Measurements from ENCODE around the gene ZNF771. TPM values are rescaled to one million over a fixed set of nuclear protein-coding genes. Genes with fewer than 3 reads are reported as not detected.
"Not testable (repeated sequence)": the region's sequence is repeated elsewhere in the genome, so short reads cannot be mapped to it uniquely, and the experiment has no call there.

Gene ZNF771
- polyA plus RNA-seq, 1 donor (not counting 4 experiments of a cell fraction or from before 2014, with no cell fraction given): 4.0 TPM

DNA sequence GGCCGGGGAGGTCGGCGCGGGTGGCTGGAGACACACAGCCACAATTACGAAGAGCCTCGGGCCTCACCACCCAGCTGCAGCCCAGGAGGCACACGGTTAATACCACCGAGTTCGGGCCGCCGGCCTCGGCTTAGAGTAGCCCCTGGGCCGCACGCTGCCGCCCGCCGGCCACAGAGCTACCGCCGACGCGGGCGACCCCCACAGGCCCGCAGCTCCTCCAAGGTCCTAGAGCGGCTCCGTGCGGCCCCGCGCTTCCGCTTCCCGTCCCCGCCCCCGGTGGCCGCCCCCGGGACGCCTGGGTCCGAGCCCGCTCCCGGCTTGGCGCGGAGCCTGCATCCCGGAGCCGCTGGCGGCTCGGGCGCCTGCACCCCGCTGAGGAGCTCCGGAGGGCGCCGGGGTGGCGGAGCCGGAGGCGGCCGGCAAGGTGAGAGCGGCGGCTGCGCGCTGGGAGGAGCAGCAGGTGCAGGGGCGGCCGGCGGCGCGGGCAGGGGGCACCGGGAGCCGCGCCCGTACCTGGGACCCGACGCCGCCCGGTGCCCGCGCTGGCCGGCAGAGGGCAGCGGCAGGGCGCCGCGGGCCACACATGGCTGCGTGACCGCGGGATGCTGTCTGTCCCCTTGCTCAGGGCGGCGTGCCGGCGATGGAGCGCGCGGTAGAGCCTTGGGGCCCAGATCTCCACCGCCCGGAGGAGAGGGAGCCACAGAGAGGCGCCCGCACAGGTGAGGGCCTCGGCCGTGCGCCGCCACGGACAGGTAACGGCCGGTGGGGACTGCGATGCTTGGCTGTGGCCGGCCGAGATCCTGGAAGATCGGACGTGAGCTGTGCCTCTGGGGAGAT lies 12.0 kb upstream of the ZNF771 start, which contains the start of gene ZNF48:
Gene ZNF48 (plus strand): TSS at position 266 of the 837 bp plus-strand sequence. CDS start 375 bp downstream, at position 641.
- Histone ChIP-seq H2AFZ (ENCODE audit: control insufficient read depth, low read length) (peak within 1 kb of the TSS; percentile 71), H3K9me3 (ENCODE audit: control insufficient read depth, low read depth, low read length) (no peaks in the 10 kb centered on the region), H3K4me1 (ENCODE audit: control insufficient read depth, extremely low read depth, insufficient read depth, low read length) (peaks cover 12% of the 10 kb centered on the region), H3K4me3 (ENCODE audit: control insufficient read depth in 2 of 3, extremely low read depth in 1 of 3, insufficient read depth in 2 of 3, low read depth in 1 of 3, low read length in 3 of 3) (peak within 1 kb of the TSS; percentile 74 to 84 (median 78)), H4K20me1 (ENCODE audit: control insufficient read depth, extremely low read depth, insufficient read depth, low read length) (no peaks in the 10 kb centered on the region), H3K79me2 (ENCODE audit: control insufficient read depth, insufficient read depth, low read length) (peaks cover 4% of the 10 kb centered on the region), H3K27ac (ENCODE audit: control insufficient read depth, insufficient read depth, low read length) (peak within 1 kb of the TSS; percentile 17), H3K9me1 (ENCODE audit: control insufficient read depth, extremely low read depth, insufficient read depth, low read length) (no peaks in the 10 kb centered on the region), H3K36me3 (ENCODE audit: control insufficient read depth in 2 of 2, extremely low read depth in 1 of 2, insufficient read depth in 2 of 2, low read length in 2 of 2) (peaks cover 0 to 3% of the 10 kb centered on the region in 2 experiments), H3K9ac (ENCODE audit: control insufficient read depth, extremely low read depth, insufficient read depth, low read length) (peak within 1 kb of the TSS; percentile 67), H3K27me3 (ENCODE audit: control insufficient read depth, extremely low read depth, insufficient read depth, low read length) (no peaks in the 10 kb centered on the region), H3K4me2 (ENCODE audit: control insufficient read depth, extremely low read depth, insufficient read depth, low read depth, low read length) (peak within 1 kb of the TSS; percentile 84)
- dilution Hi-C loops (cut with MboI; ENCODE audit: extremely low pct_ligation_motif_present, low sequenced_read_pairs): no loop called here
- FAIRE-seq (no peak), DNase-seq (ENCODE audit: low read depth, low spot score) (no peak)
- TF ChIP-seq, protein P1, sequence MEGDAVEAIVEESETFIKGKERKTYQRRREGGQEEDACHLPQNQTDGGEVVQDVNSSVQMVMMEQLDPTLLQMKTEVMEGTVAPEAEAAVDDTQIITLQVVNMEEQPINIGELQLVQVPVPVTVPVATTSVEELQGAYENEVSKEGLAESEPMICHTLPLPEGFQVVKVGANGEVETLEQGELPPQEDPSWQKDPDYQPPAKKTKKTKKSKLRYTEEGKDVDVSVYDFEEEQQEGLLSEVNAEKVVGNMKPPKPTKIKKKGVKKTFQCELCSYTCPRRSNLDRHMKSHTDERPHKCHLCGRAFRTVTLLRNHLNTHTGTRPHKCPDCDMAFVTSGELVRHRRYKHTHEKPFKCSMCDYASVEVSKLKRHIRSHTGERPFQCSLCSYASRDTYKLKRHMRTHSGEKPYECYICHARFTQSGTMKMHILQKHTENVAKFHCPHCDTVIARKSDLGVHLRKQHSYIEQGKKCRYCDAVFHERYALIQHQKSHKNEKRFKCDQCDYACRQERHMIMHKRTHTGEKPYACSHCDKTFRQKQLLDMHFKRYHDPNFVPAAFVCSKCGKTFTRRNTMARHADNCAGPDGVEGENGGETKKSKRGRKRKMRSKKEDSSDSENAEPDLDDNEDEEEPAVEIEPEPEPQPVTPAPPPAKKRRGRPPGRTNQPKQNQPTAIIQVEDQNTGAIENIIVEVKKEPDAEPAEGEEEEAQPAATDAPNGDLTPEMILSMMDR (optimal IDR thresholded peaks at IDR 0.05 in 1 of 3, IDR thresholded peaks at IDR 0.05 in 1 of 3, conservative IDR thresholded peaks at IDR 0.05 in 1 of 3; ENCODE audit: extremely low read depth in 1 of 3, insufficient read depth in 2 of 3, low read length in 3 of 3): peak in 2 of 3 experiments; percentile 19 to 62
- no peak for TF ChIP-seq EZH2 (IDR thresholded peaks at IDR 0.05; ENCODE audit: low read length)

DNA sequence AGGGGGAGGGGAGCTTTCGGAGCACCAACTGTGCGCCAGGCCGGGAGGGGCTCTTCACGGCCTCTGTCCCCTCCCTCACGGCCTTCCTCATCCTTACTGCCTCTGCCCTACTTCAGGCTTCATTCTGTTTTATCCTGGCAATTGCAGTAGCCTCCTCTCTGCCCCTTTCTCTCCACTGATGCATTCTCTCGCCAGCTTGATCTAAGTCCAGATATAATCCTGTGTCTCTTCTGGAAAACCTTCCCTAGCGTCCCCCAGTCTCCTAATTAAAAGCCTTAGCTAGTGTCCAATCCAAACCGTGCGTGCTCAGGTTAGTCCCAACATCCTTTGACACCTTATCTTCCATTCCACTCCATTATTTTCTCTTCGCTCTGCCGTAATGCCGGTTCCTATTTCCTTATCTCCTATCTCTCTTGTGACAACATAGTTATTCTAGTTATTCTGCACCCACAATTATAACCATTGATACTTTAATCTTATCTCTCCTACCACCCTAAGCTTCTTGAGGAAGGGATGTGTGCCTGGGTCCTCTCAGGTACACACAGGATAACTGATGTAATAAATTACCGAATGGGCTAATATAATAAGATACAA lies 11.3 kb upstream of the ZNF771 start:
- no peak for FAIRE-seq
- Histone ChIP-seq H3K9me1 (ENCODE audit: control insufficient read depth, extremely low read depth, insufficient read depth, low read length) (no peaks in the 10 kb centered on the region), H3K27ac (ENCODE audit: control insufficient read depth, insufficient read depth, low read length) (peak overlapping the region; percentile 17), H3K36me3 (ENCODE audit: control insufficient read depth in 2 of 2, extremely low read depth in 1 of 2, insufficient read depth in 2 of 2, low read length in 2 of 2) (peaks cover 0 to 3% of the 10 kb centered on the region in 2 experiments), H3K4me3 (ENCODE audit: control insufficient read depth in 2 of 3, extremely low read depth in 1 of 3, insufficient read depth in 2 of 3, low read depth in 1 of 3, low read length in 3 of 3) (peak overlapping the region; percentile 74 to 84 (median 78)), H3K79me2 (ENCODE audit: control insufficient read depth, insufficient read depth, low read length) (peaks cover 4% of the 10 kb centered on the region), H4K20me1 (ENCODE audit: control insufficient read depth, extremely low read depth, insufficient read depth, low read length) (no peaks in the 10 kb centered on the region), H3K9ac (ENCODE audit: control insufficient read depth, extremely low read depth, insufficient read depth, low read length) (peak overlapping the region; percentile 67), H3K27me3 (ENCODE audit: control insufficient read depth, extremely low read depth, insufficient read depth, low read length) (no peaks in the 10 kb centered on the region), H3K9me3 (ENCODE audit: control insufficient read depth, low read depth, low read length) (no peaks in the 10 kb centered on the region), H3K4me2 (ENCODE audit: control insufficient read depth, extremely low read depth, insufficient read depth, low read depth, low read length) (peak overlapping the region; percentile 84), H2AFZ (ENCODE audit: control insufficient read depth, low read length) (peak overlapping the region; percentile 64), H3K4me1 (ENCODE audit: control insufficient read depth, extremely low read depth, insufficient read depth, low read length) (peaks cover 12% of the 10 kb centered on the region)
- dilution Hi-C loops (cut with MboI; ENCODE audit: extremely low pct_ligation_motif_present, low sequenced_read_pairs): no loop called here
- DNase-seq (ENCODE audit: low read depth, low spot score): no peak
- TF ChIP-seq EZH2 (IDR thresholded peaks at IDR 0.05; ENCODE audit: low read length): no peak

DNA sequence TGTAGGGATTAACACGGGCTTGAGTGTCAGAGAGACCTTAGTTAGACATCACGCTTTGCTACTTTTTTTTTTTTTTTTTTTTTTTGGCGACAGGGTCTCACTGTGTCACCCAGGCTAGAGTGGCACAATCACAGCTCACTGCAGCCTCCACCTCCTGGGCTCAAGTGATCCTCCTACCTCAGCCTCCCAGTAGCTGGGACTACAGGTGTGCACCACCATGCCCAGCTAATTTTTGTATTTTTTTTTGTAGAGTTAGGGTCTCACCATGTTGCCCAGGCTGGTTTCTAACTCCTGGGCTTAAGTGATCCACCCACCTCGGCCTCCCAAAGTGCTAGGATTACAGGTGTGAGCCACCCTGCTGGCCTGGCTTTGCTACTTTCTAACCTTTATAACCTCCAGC lies 10.8 kb upstream of the ZNF771 start:
- DNase-seq (ENCODE audit: low read depth, low spot score); H3K79me2 ChIP-seq (ENCODE audit: control insufficient read depth, insufficient read depth, low read length); H3K4me3 ChIP-seq (ENCODE audit: control insufficient read depth in 2 of 3, extremely low read depth in 1 of 3, insufficient read depth in 2 of 3, low read depth in 1 of 3, low read length in 3 of 3); H3K27ac ChIP-seq (ENCODE audit: control insufficient read depth, insufficient read depth, low read length); dilution Hi-C loops (cut with MboI; ENCODE audit: extremely low pct_ligation_motif_present, low sequenced_read_pairs); H4K20me1 ChIP-seq (ENCODE audit: control insufficient read depth, extremely low read depth, insufficient read depth, low read length); H3K27me3 ChIP-seq (ENCODE audit: control insufficient read depth, extremely low read depth, insufficient read depth, low read length); H3K9ac ChIP-seq (ENCODE audit: control insufficient read depth, extremely low read depth, insufficient read depth, low read length); H3K36me3 ChIP-seq (ENCODE audit: control insufficient read depth in 2 of 2, extremely low read depth in 1 of 2, insufficient read depth in 2 of 2, low read length in 2 of 2); H3K9me3 ChIP-seq (ENCODE audit: control insufficient read depth, low read depth, low read length); H2AFZ ChIP-seq (ENCODE audit: control insufficient read depth, low read length); FAIRE-seq; H3K9me1 ChIP-seq (ENCODE audit: control insufficient read depth, extremely low read depth, insufficient read depth, low read length): not testable (repeated sequence)
- H3K4me1 ChIP-seq (ENCODE audit: control insufficient read depth, extremely low read depth, insufficient read depth, low read length): peaks cover 12% of the 10 kb centered on the region
- H3K4me2 ChIP-seq (ENCODE audit: control insufficient read depth, extremely low read depth, insufficient read depth, low read depth, low read length): peak overlapping the region; percentile 84
